Neuronal stem cell (in vitro differentiated cells): ENCODE measurements around the gene PLA2G4E.

Source experiments
- DNase-seq: peaks from one replicate; pipeline ENCODE4 v3.0.0-alpha.2; 2013; ENCODE audit warnings: low spot score
- H2AFZ ChIP-seq: one replicate; pipeline ENCODE4 v1.6.1; 2013; ENCODE audit warnings: mild to moderate bottlenecking, low read length, inconsistent platforms
- H2AK5ac ChIP-seq: 2 replicates; pipeline ENCODE4 v1.6.1; 2013; ENCODE audit warnings: low read depth, mild to moderate bottlenecking, inconsistent platforms, low read length, moderate library complexity, mixed read lengths
- H2BK120ac ChIP-seq: 2 replicates; pipeline ENCODE4 v1.6.1; 2013; ENCODE audit warnings: low read depth, mild to moderate bottlenecking, inconsistent platforms, low read length, moderate library complexity, mixed read lengths
- H2BK12ac ChIP-seq: one replicate; pipeline ENCODE4 v1.6.1; 2013; ENCODE audit warnings: low read length, inconsistent platforms
- H2BK15ac ChIP-seq: 2 replicates; pipeline ENCODE4 v1.6.1; 2013; ENCODE audit warnings: mild to moderate bottlenecking, low read length, inconsistent platforms, mixed read lengths
- H2BK5ac ChIP-seq: one replicate; pipeline ENCODE4 v1.6.1; 2013; ENCODE audit warnings: inconsistent platforms, mild to moderate bottlenecking, low read length, moderate library complexity
- H3K14ac ChIP-seq: one replicate; pipeline ENCODE4 v1.6.1; 2013; ENCODE audit warnings: low read length, inconsistent platforms
- H3K18ac ChIP-seq: 2 replicates; pipeline ENCODE4 v1.6.1; 2013; ENCODE audit warnings: low read length, inconsistent platforms
- H3K23ac ChIP-seq: 2 replicates; pipeline ENCODE4 v1.6.1; 2013; ENCODE audit warnings: low read depth, mild to moderate bottlenecking, mixed read lengths, low read length, inconsistent platforms; ENCODE audit not compliant: poor library complexity
- H3K27ac ChIP-seq: replicated peaks from 3 replicates; pipeline ENCODE4 v1.5.1; 2013; ENCODE audit warnings: low read length, inconsistent platforms
- H3K27me3 ChIP-seq, 3 experiments: 2 replicates each; pipeline ENCODE4 v1.6.1; 2013; ENCODE audit warnings: low read length in 3 of 3, mild to moderate bottlenecking in 2 of 3, inconsistent platforms in 1 of 3, low read depth in 1 of 3, mixed read lengths in 1 of 3, moderate library complexity in 1 of 3; ENCODE audit not compliant: control insufficient read depth in 3 of 3, insufficient read depth in 3 of 3
- H3K36me3 ChIP-seq, 2 donors: replicated peaks in 1 of 2; 2 replicates each; pipeline ENCODE4 v1.6.1; 2013; ENCODE audit warnings: low read length in 2 of 2; ENCODE audit not compliant: control insufficient read depth in 2 of 2, insufficient read depth in 2 of 2
- H3K4ac ChIP-seq: 2 replicates; pipeline ENCODE4 v1.6.1; 2013; ENCODE audit warnings: inconsistent platforms, mild to moderate bottlenecking, low read length, moderate library complexity
- H3K4me1 ChIP-seq, 2 donors: 1 replicate in 1 of 2; 2 replicates in 1 of 2; pipeline ENCODE4 v1.6.1; 2013; ENCODE audit warnings: low read length in 2 of 2, low read depth in 1 of 2; ENCODE audit not compliant: control insufficient read depth in 2 of 2, insufficient read depth in 1 of 2
- H3K4me2 ChIP-seq: one replicate; pipeline ENCODE4 v1.6.1; 2013; ENCODE audit warnings: mild to moderate bottlenecking, low read length, inconsistent platforms; ENCODE audit not compliant: insufficient read depth, poor library complexity, severe bottlenecking
- H3K4me3 ChIP-seq, 2 donors: 2 replicates each; pipeline ENCODE4 v1.5.1; 2013; ENCODE audit warnings: low read length in 2 of 2, mild to moderate bottlenecking in 2 of 2, inconsistent platforms in 1 of 2, moderate library complexity in 1 of 2
- H3K79me1 ChIP-seq: one replicate; pipeline ENCODE4 v1.6.1; 2013; ENCODE audit warnings: low read depth, mild to moderate bottlenecking, inconsistent platforms, low read length, moderate library complexity
- H3K9ac ChIP-seq: one replicate; pipeline ENCODE4 v1.6.1; 2013; ENCODE audit warnings: mild to moderate bottlenecking, low read depth, low read length, inconsistent platforms; ENCODE audit not compliant: poor library complexity
- H3K9me3 ChIP-seq, 2 donors: replicated peaks in 1 of 2; 2 replicates each; pipeline versions ENCODE3 to v1.6.1; 2013; ENCODE audit warnings: low read length in 2 of 2, mild to moderate bottlenecking in 2 of 2, inconsistent platforms in 1 of 2, low read depth in 1 of 2, mixed read lengths in 1 of 2, moderate library complexity in 1 of 2; ENCODE audit not compliant: control insufficient read depth in 2 of 2, insufficient read depth in 1 of 2
- H4K8ac ChIP-seq: one replicate; pipeline ENCODE4 v1.6.1; 2013; ENCODE audit warnings: low read depth, mild to moderate bottlenecking, inconsistent platforms, low read length, moderate library complexity
- H4K91ac ChIP-seq: one replicate; pipeline ENCODE4 v1.6.1; 2013; ENCODE audit warnings: low read length, low read depth, mild to moderate bottlenecking, inconsistent platforms; ENCODE audit not compliant: poor library complexity
- WGBS, 2 donors: extraction: QIAGEN DNeasy Blood & Tissue Kit; methylation state at CpG; one replicate each; pipeline ENCODE4 v1.1.7; 2013; ENCODE audit warnings: missing lambda C conversion rate in 2 of 2, mixed read lengths in 1 of 2; ENCODE audit not compliant: insufficient read length in 2 of 2, insufficient replicate concordance in 1 of 2; ENCODE audit errors: extremely low coverage in 2 of 2; 5-methylcytosine and 5-hydroxymethylcytosine counted together

PLA2G4E gene

GRCh38 chr15:42024303-42024702 lies 3.5 kb upstream of the PLA2G4E start:
- Histone ChIP-seq H3K36me3 (no peaks in the 10 kb centered on the region), H3K4ac (no peak overlapping the region), H3K9me3 (peaks cover 15 to 22% of the 10 kb centered on the region in 2 donors), H3K23ac (no peak overlapping the region), H2BK5ac (no peak overlapping the region), H2AK5ac (no peak overlapping the region), H3K27me3 (peaks cover 0 to 8% (median 0%) of the 10 kb centered on the region in 3 experiments), H4K8ac (no peak overlapping the region), H3K9ac (no peak overlapping the region), H3K27ac (no peak overlapping the region), H3K4me2 (no peak overlapping the region), H3K14ac (no peak overlapping the region), H4K91ac (no peak overlapping the region), H3K4me1 (no peaks in the 10 kb centered on the region), H2AFZ (no peak overlapping the region), H2BK15ac (no peak overlapping the region), H3K18ac (no peak overlapping the region), H2BK120ac (no peak overlapping the region), H2BK12ac (no peak overlapping the region), H3K79me1 (no peaks in the 10 kb centered on the region), H3K4me3 (peak overlapping the region in 1 of 2 donors; percentile 2)
- no CpG with 5 or more reads among the region's 4 CpGs for WGBS, 2 donors
- no peak for DNase-seq

GRCh38 chr15:42021593-42021992 lies 751 bp upstream of the PLA2G4E start:
- no peak for DNase-seq
- no peak overlapping the region for H2AFZ ChIP-seq
- WGBS, 2 donors: no CpG with 5 or more reads among the region's 5 CpGs
- H3K9me3 ChIP-seq: peaks cover 15 to 22% of the 10 kb centered on the region in 2 donors
- H3K4me1 ChIP-seq: no peaks in the 10 kb centered on the region
- no peak overlapping the region for H2BK5ac ChIP-seq
- no peak overlapping the region for H3K18ac ChIP-seq
- no peak overlapping the region for H4K91ac ChIP-seq
- peaks cover 0 to 11% (median 0%) of the 10 kb centered on the region in 3 experiments for H3K27me3 ChIP-seq
- no peaks in the 10 kb centered on the region for H3K36me3 ChIP-seq
- no peak overlapping the region for H3K27ac ChIP-seq
- H3K4ac ChIP-seq: no peak overlapping the region
- H2BK120ac ChIP-seq: no peak overlapping the region
- H2BK12ac ChIP-seq: no peak overlapping the region
- no peak overlapping the region for H2BK15ac ChIP-seq
- H3K9ac ChIP-seq: no peak overlapping the region
- no peak overlapping the region for H3K23ac ChIP-seq
- no peak overlapping the region for H3K4me2 ChIP-seq
- no peak overlapping the region for H3K4me3 ChIP-seq
- H2AK5ac ChIP-seq: no peak overlapping the region
- no peaks in the 10 kb centered on the region for H3K79me1 ChIP-seq
- H3K14ac ChIP-seq: no peak overlapping the region
- no peak overlapping the region for H4K8ac ChIP-seq

- H3K4me2 ChIP-seq: no peak overlapping the region
- no peaks in the 10 kb centered on the region for H3K4me1 ChIP-seq
- H4K91ac ChIP-seq: no peak overlapping the region
- WGBS, 2 donors: no CpG with 5 or more reads among the region's 6 CpGs
- H3K9ac ChIP-seq: no peak overlapping the region
- H3K18ac ChIP-seq: peak overlapping the region; percentile 58
- no peak overlapping the region for H3K27ac ChIP-seq
- no peak overlapping the region for H2BK15ac ChIP-seq
- H3K4me3 ChIP-seq: no peak overlapping the region
- peak overlapping the region; percentile 56 for H2AK5ac ChIP-seq
- peaks cover 0 to 15% (median 0%) of the 10 kb centered on the region in 3 experiments for H3K27me3 ChIP-seq
- H3K14ac ChIP-seq: no peak overlapping the region
- no peak overlapping the region for H3K4ac ChIP-seq
- H2BK12ac ChIP-seq: no peak overlapping the region
- peaks cover 10 to 14% of the 10 kb centered on the region in 2 donors for H3K9me3 ChIP-seq
- DNase-seq: no peak
- H3K23ac ChIP-seq: peak overlapping the region; percentile 39
- H2BK5ac ChIP-seq: no peak overlapping the region
- H2AFZ ChIP-seq: no peak overlapping the region
- H4K8ac ChIP-seq: no peak overlapping the region
- H2BK120ac ChIP-seq: no peak overlapping the region
- H3K79me1 ChIP-seq: no peaks in the 10 kb centered on the region
- H3K36me3 ChIP-seq: no peaks in the 10 kb centered on the region
Measured at GRCh38 chr15:42018306-42019224, 2.3 kb downstream of the PLA2G4E start.

- no peak overlapping the region for H3K14ac ChIP-seq
- H3K4me3 ChIP-seq: no peak overlapping the region
Measured at GRCh38 chr15:42016971-42017370, 3.9 kb downstream of the PLA2G4E start.

More at GRCh38 chr15:42016971-42017370, 3.9 kb downstream of the PLA2G4E start:
- Histone ChIP-seq H2BK120ac (no peak overlapping the region), H3K9me3 (peaks cover 4% of the 10 kb centered on the region in 2 donors), H2AK5ac (no peak overlapping the region), H3K18ac (no peak overlapping the region), H3K36me3 (no peaks in the 10 kb centered on the region), H3K4me2 (no peak overlapping the region), H3K23ac (no peak overlapping the region), H3K79me1 (no peaks in the 10 kb centered on the region), H3K4ac (no peak overlapping the region), H4K8ac (no peak overlapping the region), H4K91ac (no peak overlapping the region), H2BK5ac (no peak overlapping the region), H3K27me3 (peaks cover 0 to 15% (median 0%) of the 10 kb centered on the region in 3 experiments), H3K4me1 (peaks cover 0 to 2% of the 10 kb centered on the region in 2 donors), H2AFZ (no peak overlapping the region), H3K9ac (no peak overlapping the region), H2BK15ac (no peak overlapping the region), H2BK12ac (no peak overlapping the region), H3K27ac (no peak overlapping the region)
- DNase-seq: no peak
- WGBS, 2 donors: no CpG with 5 or more reads among the region's 6 CpGs
